Peyer's patch (tissue), 4 donors: ENCODE measurements around the gene EIF4EBP2.

ENCODE experiments used
- POLR2A ChIP-seq, 2 donors: fragments of 450-650 bp; IDR thresholded peaks; one replicate each; pipeline ENCODE4 v1.5.1; 2017; ENCODE audit warnings: antibody characterized with exemption in 2 of 2, mild to moderate bottlenecking in 2 of 2, moderate library complexity in 2 of 2
- TF ChIP-seq, protein P1 (sequence below), 6 experiments: fragments of 450-650 bp in 4 of 6; fragments of 200-600 bp in 2 of 6; sonication (generic) in 1 of 6; IDR thresholded peaks; one replicate each; pipeline ENCODE4 v1.5.1; 2017 to 2019; ENCODE audit warnings: antibody characterized with exemption in 6 of 6, mild to moderate bottlenecking in 3 of 6, moderate library complexity in 1 of 6

GRCh38 chr10:70410608-70411007 lies 6.7 kb downstream of the EIF4EBP2 start:
- TF ChIP-seq, protein P1, sequence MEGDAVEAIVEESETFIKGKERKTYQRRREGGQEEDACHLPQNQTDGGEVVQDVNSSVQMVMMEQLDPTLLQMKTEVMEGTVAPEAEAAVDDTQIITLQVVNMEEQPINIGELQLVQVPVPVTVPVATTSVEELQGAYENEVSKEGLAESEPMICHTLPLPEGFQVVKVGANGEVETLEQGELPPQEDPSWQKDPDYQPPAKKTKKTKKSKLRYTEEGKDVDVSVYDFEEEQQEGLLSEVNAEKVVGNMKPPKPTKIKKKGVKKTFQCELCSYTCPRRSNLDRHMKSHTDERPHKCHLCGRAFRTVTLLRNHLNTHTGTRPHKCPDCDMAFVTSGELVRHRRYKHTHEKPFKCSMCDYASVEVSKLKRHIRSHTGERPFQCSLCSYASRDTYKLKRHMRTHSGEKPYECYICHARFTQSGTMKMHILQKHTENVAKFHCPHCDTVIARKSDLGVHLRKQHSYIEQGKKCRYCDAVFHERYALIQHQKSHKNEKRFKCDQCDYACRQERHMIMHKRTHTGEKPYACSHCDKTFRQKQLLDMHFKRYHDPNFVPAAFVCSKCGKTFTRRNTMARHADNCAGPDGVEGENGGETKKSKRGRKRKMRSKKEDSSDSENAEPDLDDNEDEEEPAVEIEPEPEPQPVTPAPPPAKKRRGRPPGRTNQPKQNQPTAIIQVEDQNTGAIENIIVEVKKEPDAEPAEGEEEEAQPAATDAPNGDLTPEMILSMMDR (IDR thresholded peaks at IDR 0.05) = no peak
- TF ChIP-seq POLR2A (IDR thresholded peaks at IDR 0.05) = no peak
